ENCODE measurements around the gene SLF2. TPM values are rescaled to one million over a fixed set of nuclear protein-coding genes. Genes with fewer than 3 reads are reported as not detected.

Gene SLF2
- total and polyA plus RNA-seq, 2 of the 13 experiments (the other 11 are each of a cell fraction or from before 2014, with no cell fraction given), result 12.2 to 48.1 TPM

- TF ChIP-seq, protein P1, sequence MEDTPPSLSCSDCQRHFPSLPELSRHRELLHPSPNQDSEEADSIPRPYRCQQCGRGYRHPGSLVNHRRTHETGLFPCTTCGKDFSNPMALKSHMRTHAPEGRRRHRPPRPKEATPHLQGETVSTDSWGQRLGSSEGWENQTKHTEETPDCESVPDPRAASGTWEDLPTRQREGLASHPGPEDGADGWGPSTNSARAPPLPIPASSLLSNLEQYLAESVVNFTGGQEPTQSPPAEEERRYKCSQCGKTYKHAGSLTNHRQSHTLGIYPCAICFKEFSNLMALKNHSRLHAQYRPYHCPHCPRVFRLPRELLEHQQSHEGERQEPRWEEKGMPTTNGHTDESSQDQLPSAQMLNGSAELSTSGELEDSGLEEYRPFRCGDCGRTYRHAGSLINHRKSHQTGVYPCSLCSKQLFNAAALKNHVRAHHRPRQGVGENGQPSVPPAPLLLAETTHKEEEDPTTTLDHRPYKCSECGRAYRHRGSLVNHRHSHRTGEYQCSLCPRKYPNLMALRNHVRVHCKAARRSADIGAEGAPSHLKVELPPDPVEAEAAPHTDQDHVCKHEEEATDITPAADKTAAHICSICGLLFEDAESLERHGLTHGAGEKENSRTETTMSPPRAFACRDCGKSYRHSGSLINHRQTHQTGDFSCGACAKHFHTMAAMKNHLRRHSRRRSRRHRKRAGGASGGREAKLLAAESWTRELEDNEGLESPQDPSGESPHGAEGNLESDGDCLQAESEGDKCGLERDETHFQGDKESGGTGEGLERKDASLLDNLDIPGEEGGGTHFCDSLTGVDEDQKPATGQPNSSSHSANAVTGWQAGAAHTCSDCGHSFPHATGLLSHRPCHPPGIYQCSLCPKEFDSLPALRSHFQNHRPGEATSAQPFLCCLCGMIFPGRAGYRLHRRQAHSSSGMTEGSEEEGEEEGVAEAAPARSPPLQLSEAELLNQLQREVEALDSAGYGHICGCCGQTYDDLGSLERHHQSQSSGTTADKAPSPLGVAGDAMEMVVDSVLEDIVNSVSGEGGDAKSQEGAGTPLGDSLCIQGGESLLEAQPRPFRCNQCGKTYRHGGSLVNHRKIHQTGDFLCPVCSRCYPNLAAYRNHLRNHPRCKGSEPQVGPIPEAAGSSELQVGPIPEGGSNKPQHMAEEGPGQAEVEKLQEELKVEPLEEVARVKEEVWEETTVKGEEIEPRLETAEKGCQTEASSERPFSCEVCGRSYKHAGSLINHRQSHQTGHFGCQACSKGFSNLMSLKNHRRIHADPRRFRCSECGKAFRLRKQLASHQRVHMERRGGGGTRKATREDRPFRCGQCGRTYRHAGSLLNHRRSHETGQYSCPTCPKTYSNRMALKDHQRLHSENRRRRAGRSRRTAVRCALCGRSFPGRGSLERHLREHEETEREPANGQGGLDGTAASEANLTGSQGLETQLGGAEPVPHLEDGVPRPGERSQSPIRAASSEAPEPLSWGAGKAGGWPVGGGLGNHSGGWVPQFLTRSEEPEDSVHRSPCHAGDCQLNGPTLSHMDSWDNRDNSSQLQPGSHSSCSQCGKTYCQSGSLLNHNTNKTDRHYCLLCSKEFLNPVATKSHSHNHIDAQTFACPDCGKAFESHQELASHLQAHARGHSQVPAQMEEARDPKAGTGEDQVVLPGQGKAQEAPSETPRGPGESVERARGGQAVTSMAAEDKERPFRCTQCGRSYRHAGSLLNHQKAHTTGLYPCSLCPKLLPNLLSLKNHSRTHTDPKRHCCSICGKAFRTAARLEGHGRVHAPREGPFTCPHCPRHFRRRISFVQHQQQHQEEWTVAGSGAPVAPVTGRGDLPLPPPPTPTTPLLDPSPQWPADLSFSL (CRISPR knock-in tag; IDR thresholded peaks at IDR 0.05), result no peak
- TF ChIP-seq, protein P2, sequence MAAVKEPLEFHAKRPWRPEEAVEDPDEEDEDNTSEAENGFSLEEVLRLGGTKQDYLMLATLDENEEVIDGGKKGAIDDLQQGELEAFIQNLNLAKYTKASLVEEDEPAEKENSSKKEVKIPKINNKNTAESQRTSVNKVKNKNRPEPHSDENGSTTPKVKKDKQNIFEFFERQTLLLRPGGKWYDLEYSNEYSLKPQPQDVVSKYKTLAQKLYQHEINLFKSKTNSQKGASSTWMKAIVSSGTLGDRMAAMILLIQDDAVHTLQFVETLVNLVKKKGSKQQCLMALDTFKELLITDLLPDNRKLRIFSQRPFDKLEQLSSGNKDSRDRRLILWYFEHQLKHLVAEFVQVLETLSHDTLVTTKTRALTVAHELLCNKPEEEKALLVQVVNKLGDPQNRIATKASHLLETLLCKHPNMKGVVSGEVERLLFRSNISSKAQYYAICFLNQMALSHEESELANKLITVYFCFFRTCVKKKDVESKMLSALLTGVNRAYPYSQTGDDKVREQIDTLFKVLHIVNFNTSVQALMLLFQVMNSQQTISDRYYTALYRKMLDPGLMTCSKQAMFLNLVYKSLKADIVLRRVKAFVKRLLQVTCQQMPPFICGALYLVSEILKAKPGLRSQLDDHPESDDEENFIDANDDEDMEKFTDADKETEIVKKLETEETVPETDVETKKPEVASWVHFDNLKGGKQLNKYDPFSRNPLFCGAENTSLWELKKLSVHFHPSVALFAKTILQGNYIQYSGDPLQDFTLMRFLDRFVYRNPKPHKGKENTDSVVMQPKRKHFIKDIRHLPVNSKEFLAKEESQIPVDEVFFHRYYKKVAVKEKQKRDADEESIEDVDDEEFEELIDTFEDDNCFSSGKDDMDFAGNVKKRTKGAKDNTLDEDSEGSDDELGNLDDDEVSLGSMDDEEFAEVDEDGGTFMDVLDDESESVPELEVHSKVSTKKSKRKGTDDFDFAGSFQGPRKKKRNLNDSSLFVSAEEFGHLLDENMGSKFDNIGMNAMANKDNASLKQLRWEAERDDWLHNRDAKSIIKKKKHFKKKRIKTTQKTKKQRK (IDR thresholded peaks at IDR 0.05; ENCODE audit: low read length), result no peak
- no peak for TF ChIP-seq ZNF883 (CRISPR knock-in tag; IDR thresholded peaks at IDR 0.05; ENCODE audit: not compliant biosample characterization)
- TF ChIP-seq CERS6 (CRISPR knock-in tag; IDR thresholded peaks at IDR 0.05), result no peak
- no peak for TF ChIP-seq NCOA1 (CRISPR knock-in tag; IDR thresholded peaks at IDR 0.05)
- TF ChIP-seq NFATC3 (CRISPR knock-in tag; IDR thresholded peaks at IDR 0.05), result no peak
- 0 out of 2 replicates have a peak, but pooled peaks have one; percentile 14 for TF ChIP-seq GATAD2A (CRISPR knock-in tag; IDR thresholded peaks at IDR 0.05)
- TF ChIP-seq STAT5B (CRISPR knock-in tag; IDR thresholded peaks at IDR 0.05), result no peak
- no peak for TF ChIP-seq RAD51 (IDR thresholded peaks at IDR 0.05; ENCODE audit: borderline replicate concordance)
- no peak for TF ChIP-seq RAD21 (CRISPR knock-in tag; IDR thresholded peaks at IDR 0.05)
- peak; percentile 80 for TF ChIP-seq RBM22 (optimal IDR thresholded peaks at IDR 0.05; ENCODE audit: low read length)
- TF ChIP-seq HMGA1 (CRISPR knock-in tag; conservative IDR thresholded peaks at IDR 0.05), result no peak
- no peak for TF ChIP-seq ZNF530 (CRISPR knock-in tag; IDR thresholded peaks at IDR 0.05; ENCODE audit: low read depth)
- no peak for TF ChIP-seq IRX3 (CRISPR knock-in tag; IDR thresholded peaks at IDR 0.05; ENCODE audit: borderline replicate concordance, low read depth)
- no peak for TF ChIP-seq NRL (CRISPR knock-in tag; IDR thresholded peaks at IDR 0.05; ENCODE audit: borderline replicate concordance)
- peak; percentile 30; the same call in 1 of the 2 replicates for TF ChIP-seq ZNF331 (CRISPR knock-in tag; IDR thresholded peaks at IDR 0.05)
- TF ChIP-seq, protein P3, sequence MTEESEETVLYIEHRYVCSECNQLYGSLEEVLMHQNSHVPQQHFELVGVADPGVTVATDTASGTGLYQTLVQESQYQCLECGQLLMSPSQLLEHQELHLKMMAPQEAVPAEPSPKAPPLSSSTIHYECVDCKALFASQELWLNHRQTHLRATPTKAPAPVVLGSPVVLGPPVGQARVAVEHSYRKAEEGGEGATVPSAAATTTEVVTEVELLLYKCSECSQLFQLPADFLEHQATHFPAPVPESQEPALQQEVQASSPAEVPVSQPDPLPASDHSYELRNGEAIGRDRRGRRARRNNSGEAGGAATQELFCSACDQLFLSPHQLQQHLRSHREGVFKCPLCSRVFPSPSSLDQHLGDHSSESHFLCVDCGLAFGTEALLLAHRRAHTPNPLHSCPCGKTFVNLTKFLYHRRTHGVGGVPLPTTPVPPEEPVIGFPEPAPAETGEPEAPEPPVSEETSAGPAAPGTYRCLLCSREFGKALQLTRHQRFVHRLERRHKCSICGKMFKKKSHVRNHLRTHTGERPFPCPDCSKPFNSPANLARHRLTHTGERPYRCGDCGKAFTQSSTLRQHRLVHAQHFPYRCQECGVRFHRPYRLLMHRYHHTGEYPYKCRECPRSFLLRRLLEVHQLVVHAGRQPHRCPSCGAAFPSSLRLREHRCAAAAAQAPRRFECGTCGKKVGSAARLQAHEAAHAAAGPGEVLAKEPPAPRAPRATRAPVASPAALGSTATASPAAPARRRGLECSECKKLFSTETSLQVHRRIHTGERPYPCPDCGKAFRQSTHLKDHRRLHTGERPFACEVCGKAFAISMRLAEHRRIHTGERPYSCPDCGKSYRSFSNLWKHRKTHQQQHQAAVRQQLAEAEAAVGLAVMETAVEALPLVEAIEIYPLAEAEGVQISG (CRISPR knock-in tag; IDR thresholded peaks at IDR 0.05), result no peak
- no peak for TF ChIP-seq TSC22D2 (CRISPR knock-in tag; IDR thresholded peaks at IDR 0.05; ENCODE audit: borderline replicate concordance)
These were observed 72.6 kb downstream of the SLF2 start (continued) for GRCh38 chr10:100985336-100985735.

Data from HepG2 (cell line).